Mammary epithelial cell (primary cell): ENCODE results near the gene ELMO1.

Source experiments
- CTCF ChIP-seq, 2 donors: IDR thresholded peaks in 1 of 2; conservative IDR thresholded peaks in 1 of 2; 2 replicates each; pipeline ENCODE4 v1.5.1; 2011 to 2012; ENCODE audit warnings: inconsistent platforms in 2 of 2, low read length in 2 of 2, mild to moderate bottlenecking in 2 of 2, control low read depth in 1 of 2, low read depth in 1 of 2; ENCODE audit not compliant: insufficient read depth in 1 of 2; ENCODE audit errors: extremely low read depth in 1 of 2
- EZH2 ChIP-seq: IDR thresholded peaks from 2 replicates; pipeline ENCODE4 v1.6.1; 2012; ENCODE audit warnings: low read length, inconsistent platforms, borderline replicate concordance

GRCh38 chr7:37085600-37085999, 363.1 kb downstream of the ELMO1 start:
- TF ChIP-seq CTCF (conservative IDR thresholded peaks at IDR 0.05 in 1 of 2, IDR thresholded peaks at IDR 0.05 in 1 of 2; ENCODE audit: extremely low read depth in 1 of 2, insufficient read depth in 1 of 2, low read depth in 1 of 2, low read length in 2 of 2) (no peak), EZH2 (no peak)
